Heart left ventricle (tissue), 16 donors: Measurements from ENCODE around the gene KCNH3. TPM values are rescaled to one million over a fixed set of nuclear protein-coding genes. Genes with fewer than 3 reads are reported as not detected.
A peak's percentile ranks its signal among the peaks of the same experiment; 100 is the strongest.
"Not testable (repeated sequence)": the region's sequence is repeated elsewhere in the genome, so short reads cannot be mapped to it uniquely, and the experiment has no call there.

ENCODE experiments used
- ATAC-seq, 4 donors: fragments of 200-7000 bp; cut with Tn5 transposase; one replicate each; pipeline ENCODE4 v1.9.1; 2020 to 2022; ENCODE audit warnings: moderate library complexity in 4 of 4, mild to moderate bottlenecking in 3 of 4, moderate number of reproducible peaks in 1 of 4
- DNase-seq, 5 donors: peaks; one replicate each; pipeline ENCODE4 v3.0.0-alpha.2; 2020
- H3K27ac ChIP-seq, 12 donors: fragments of 200-600 bp; sonication (generic) in 4 of 12; one replicate each; pipeline versions ENCODE4 v1.5.0 to v1.8.0; 2016 to 2022; ENCODE audit warnings: mild to moderate bottlenecking in 2 of 12
- H3K27me3 ChIP-seq, 9 donors: fragments of 200-600 bp; sonication (generic) in 2 of 9; one replicate each; pipeline versions ENCODE4 v1.5.1 to v1.8.0; 2016 to 2022; ENCODE audit warnings: mild to moderate bottlenecking in 3 of 9
- H3K36me3 ChIP-seq, 9 donors: fragments of 200-600 bp; sonication (generic) in 2 of 9; one replicate each; pipeline versions ENCODE4 v1.5.0 to v1.8.0; 2018 to 2022; ENCODE audit warnings: mild to moderate bottlenecking in 2 of 9
- H3K4me1 ChIP-seq, 12 donors: fragments of 200-600 bp; sonication (generic) in 4 of 12; one replicate each; pipeline versions ENCODE4 v1.5.0 to v1.8.0; 2016 to 2022; ENCODE audit warnings: mild to moderate bottlenecking in 3 of 12
- H3K4me3 ChIP-seq, 12 donors: fragments of 200-600 bp; sonication (generic) in 4 of 12; one replicate each; pipeline versions ENCODE4 v1.5.0 to v1.8.0; 2017 to 2022; ENCODE audit warnings: mild to moderate bottlenecking in 9 of 12, moderate library complexity in 4 of 12
- H3K9me3 ChIP-seq, 12 donors: fragments of 200-600 bp; sonication (generic) in 4 of 12; one replicate each; pipeline versions ENCODE4 v1.5.0 to v1.8.0; 2016 to 2022; ENCODE audit warnings: mild to moderate bottlenecking in 1 of 12
- POLR2A ChIP-seq, 2 donors: fragments of 450-650 bp; IDR thresholded peaks; one replicate each; pipeline ENCODE4 v1.6.1; 2017; ENCODE audit warnings: antibody characterized with exemption in 2 of 2, mild to moderate bottlenecking in 2 of 2, moderate library complexity in 2 of 2
- WGBS, 4 donors: extraction: QIAGEN DNeasy Blood & Tissue Kit in 2 of 4; methylation state at CpG; one replicate each; pipeline versions ENCODE4 v1.1.5 to v1.1.7; 2013 to 2018; 5-methylcytosine and 5-hydroxymethylcytosine counted together
- intact Hi-C, 10 donors: fragments of 100-400 bp; cut with DNase I; formaldehyde crosslinking; loops; one replicate each; pipeline versions ENCODE4 v1.11.1 to v1.14.2; 2022
- polyA plus RNA-seq, 2 donors: library from polyadenylated mRNA; stranded (reverse); fragments of 200-250 nt; gene quantifications; one replicate each; pipeline ENCODE4 v1.2.3, GENCODE V29; 2013
- total RNA-seq, 9 donors: library from RNA; depleted of rRNA in 2 of 9; stranded (reverse); fragments of >200 nt in 2 of 9; fragmentation: NEBNext Ultra II Directional in 3 of 9; extraction: Animal tissue kit (Norgen Biotek cat#: 25700) in 3 of 9; gene quantifications; one replicate each; pipeline versions ENCODE4 v1.1.0 to v1.2.4, GENCODE V29; 2016 to 2023
- TF ChIP-seq, protein P1 (sequence below), 12 donors: fragments of 200-600 bp; sonication (generic) in 4 of 12; IDR thresholded peaks; one replicate each; pipeline versions ENCODE4 v1.5.0 to v1.8.0; 2018 to 2022; ENCODE audit warnings: antibody characterized with exemption in 12 of 12, mild to moderate bottlenecking in 5 of 12
- donor health status: ischemic (EF 13 %, LVEDD 7.1; RV severe dilation, severe dysfunction).
- donor health status: healthy with polysubstance abuse.
- donor health status: DM: no; HTN: yes; CAD: no.
- donor health status: DM: no; HTN: no; CAD: no.
- donor health status: ischemic (EF 25% LVEDD 6.9; RV normal size, moderate dysfunction).
- donor health status: ischemic (EF 25% LVEDD 5.7; RV mildly dilated, moderate dysfunction).
- donor health status: healthy.
- donor health status: DM: yes; HTN: yes; CAD: no.
- donor health status: ischemic (EF 35%, LVEDD 5.7; RV mildly dilated, moderate dysfunction).
- donor health status: nonischemic (EF 11% LVEDD 7.7; RV severe dilation, severe dysfunction).
- donor health status: DM: yes; HTN: yes; CAD: no.
- donor health status: PGD.
- donor health status: ischemic (EF 29% LVEDD 5.4; RV normal size, mild dysfunction).
- donor health status: nonischemic (EF 23%, LVEDD 6.1; RV moderate dilation, normal function).

KCNH3 gene
- total and polyA plus RNA-seq, 11 donors: 0.14 to 2.2 (median 0.40) TPM

DNA sequence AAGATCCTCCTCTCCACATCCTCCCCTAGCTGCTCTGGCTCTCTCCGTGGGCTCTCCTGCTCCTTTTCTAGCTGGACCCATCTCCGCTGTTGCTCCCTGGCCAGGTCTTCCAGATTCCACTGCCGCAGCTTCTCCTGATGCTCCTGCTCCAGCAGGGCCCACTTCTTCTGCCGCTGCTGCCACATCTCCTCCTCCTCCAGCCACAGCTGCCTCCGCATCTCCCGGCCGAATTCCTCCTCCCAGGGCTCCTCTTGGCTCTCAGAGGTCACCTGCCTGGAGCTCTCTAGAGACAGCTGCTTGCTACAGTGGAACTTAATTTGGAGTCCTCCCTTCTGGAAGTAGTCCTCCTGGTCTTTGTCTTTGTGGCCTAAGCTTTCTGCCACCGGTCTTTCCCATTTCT is 61.1 kb downstream of the KCNH3 start:
- WGBS, 4 donors: 92 to 97% (median 95%) methylated on average over 8 of the region's 8 CpGs
- no peak for ATAC-seq
- H3K4me1 ChIP-seq: peaks cover 0 to 8% (median 0%) of the 10 kb centered on the region in 12 donors
- peaks cover 0 to 5% (median 0%) of the 10 kb centered on the region in 9 donors for H3K36me3 ChIP-seq
- H3K27ac ChIP-seq: no peak overlapping the region
- H3K9me3 ChIP-seq: no peaks in the 10 kb centered on the region
- TF ChIP-seq, protein P1, sequence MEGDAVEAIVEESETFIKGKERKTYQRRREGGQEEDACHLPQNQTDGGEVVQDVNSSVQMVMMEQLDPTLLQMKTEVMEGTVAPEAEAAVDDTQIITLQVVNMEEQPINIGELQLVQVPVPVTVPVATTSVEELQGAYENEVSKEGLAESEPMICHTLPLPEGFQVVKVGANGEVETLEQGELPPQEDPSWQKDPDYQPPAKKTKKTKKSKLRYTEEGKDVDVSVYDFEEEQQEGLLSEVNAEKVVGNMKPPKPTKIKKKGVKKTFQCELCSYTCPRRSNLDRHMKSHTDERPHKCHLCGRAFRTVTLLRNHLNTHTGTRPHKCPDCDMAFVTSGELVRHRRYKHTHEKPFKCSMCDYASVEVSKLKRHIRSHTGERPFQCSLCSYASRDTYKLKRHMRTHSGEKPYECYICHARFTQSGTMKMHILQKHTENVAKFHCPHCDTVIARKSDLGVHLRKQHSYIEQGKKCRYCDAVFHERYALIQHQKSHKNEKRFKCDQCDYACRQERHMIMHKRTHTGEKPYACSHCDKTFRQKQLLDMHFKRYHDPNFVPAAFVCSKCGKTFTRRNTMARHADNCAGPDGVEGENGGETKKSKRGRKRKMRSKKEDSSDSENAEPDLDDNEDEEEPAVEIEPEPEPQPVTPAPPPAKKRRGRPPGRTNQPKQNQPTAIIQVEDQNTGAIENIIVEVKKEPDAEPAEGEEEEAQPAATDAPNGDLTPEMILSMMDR (IDR thresholded peaks at IDR 0.05): no peak
- no peak for TF ChIP-seq POLR2A (IDR thresholded peaks at IDR 0.05)
- no peaks in the 10 kb centered on the region for H3K27me3 ChIP-seq
- intact Hi-C loops: no loop called here
- no peak overlapping the region for H3K4me3 ChIP-seq
- DNase-seq: no peak

- Histone ChIP-seq H3K9me3 (no peaks in the 10 kb centered on the region), H3K27ac (no peak overlapping the region), H3K36me3 (peaks cover 0 to 5% (median 0%) of the 10 kb centered on the region in 9 donors), H3K4me3 (no peak overlapping the region), H3K4me1 (peaks cover 0 to 8% (median 0%) of the 10 kb centered on the region in 12 donors), H3K27me3 (no peaks in the 10 kb centered on the region)
- TF ChIP-seq, protein P1 (IDR thresholded peaks at IDR 0.05): no peak
- TF ChIP-seq POLR2A (IDR thresholded peaks at IDR 0.05): no peak
- intact Hi-C loops: no loop called here
- 75 to 100% (median 92%) methylated on average over 1 of the region's 1 CpG for WGBS, 4 donors
- no peak for DNase-seq
- ATAC-seq: peak in 1 of 4 donors; percentile 37
Observed at GRCh38 chr12:49603721-49604120, 64.9 kb downstream of the KCNH3 start.

DNA sequence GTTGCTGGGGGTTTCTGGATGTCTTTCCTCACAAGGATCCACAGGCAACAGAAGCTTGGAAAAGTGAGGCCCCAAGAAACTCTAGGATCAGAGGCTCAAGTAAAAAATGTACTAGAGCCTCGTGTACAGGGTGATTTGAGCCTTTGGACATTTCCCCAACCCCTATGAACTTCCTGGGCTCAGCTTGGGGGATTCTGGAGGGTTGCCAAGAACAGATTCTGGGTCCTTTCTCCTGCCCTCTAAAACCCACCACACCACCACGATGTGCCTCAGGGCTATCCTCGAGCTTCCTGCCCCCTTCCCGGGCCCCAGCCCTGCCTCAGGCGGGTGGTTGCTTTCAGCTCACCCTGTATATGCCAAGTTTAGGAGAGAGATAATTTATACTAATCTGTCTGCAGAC is 66.0 kb downstream of the KCNH3 start:
- Histone ChIP-seq H3K36me3 (peaks cover 0 to 5% (median 0%) of the 10 kb centered on the region in 9 donors), H3K4me3 (no peak overlapping the region), H3K4me1 (peaks cover 0 to 8% (median 0%) of the 10 kb centered on the region in 12 donors), H3K27ac (no peak overlapping the region), H3K27me3 (no peaks in the 10 kb centered on the region), H3K9me3 (no peaks in the 10 kb centered on the region)
- intact Hi-C loops: no loop called here
- TF ChIP-seq, protein P1 (IDR thresholded peaks at IDR 0.05): no peak
- no peak for TF ChIP-seq POLR2A (IDR thresholded peaks at IDR 0.05)
- ATAC-seq (no peak), DNase-seq (no peak)
- WGBS, 4 donors: 43 to 57% (median 48%) methylated on average over 5 of the region's 5 CpGs

- H3K36me3 ChIP-seq, H3K9me3 ChIP-seq, H3K4me1 ChIP-seq, H3K4me3 ChIP-seq, ATAC-seq, H3K27ac ChIP-seq, H3K27me3 ChIP-seq, intact Hi-C loops, DNase-seq: not testable (repeated sequence)
- WGBS, 4 donors: 93 to 98% (median 95%) methylated on average over 4 of the region's 4 CpGs
Observed at GRCh38 chr12:49605539-49605938, 66.7 kb downstream of the KCNH3 start, which contains the start of gene FAM186B. FAM186B (minus strand) TSS chr12:49605639; CDS start chr12:49605477, 162 bp downstream.

Other genes starting within 250 kb of the KCNH3 start
- gene PRPH, start 243.9 kb upstream of the KCNH3 start, total RNA-seq: under 1 TPM in 4 of 9 donors, not detected in 5; 0.36 to 0.70 (median 0.54) TPM
- under 1 TPM; 0.11 to 0.27 TPM for gene PRPH, start 243.9 kb upstream of the KCNH3 start, polyA plus RNA-seq
- gene TROAP, start 215.8 kb upstream of the KCNH3 start, total RNA-seq: 1 to 10 TPM in 2 of 9 donors, under 1 TPM in 4, not detected in 3; 0.33 to 6.4 (median 0.85) TPM
- under 1 TPM in 1 of 2 donors, not detected in 1; 0.11 TPM for gene TROAP, start 215.8 kb upstream of the KCNH3 start, polyA plus RNA-seq
- not detected for gene C1QL4, start 201.8 kb upstream of the KCNH3 start, total RNA-seq
- not detected for gene C1QL4, start 201.8 kb upstream of the KCNH3 start, polyA plus RNA-seq
- 1 to 10 TPM in 1 of 9 donors, under 1 TPM in 5, not detected in 3; 0.08 to 4.4 (median 0.53) TPM for gene DNAJC22, start 192.1 kb upstream of the KCNH3 start, total RNA-seq
- under 1 TPM in 1 of 2 donors, not detected in 1; 0.11 TPM for gene DNAJC22, start 192.1 kb upstream of the KCNH3 start, polyA plus RNA-seq
- gene SPATS2, start 171.6 kb upstream of the KCNH3 start, total RNA-seq: 1 to 10 TPM; 3.0 to 9.1 (median 4.8) TPM
- 1 to 10 TPM; 6.7 TPM for gene SPATS2, start 171.6 kb upstream of the KCNH3 start, polyA plus RNA-seq
- gene MCRS1, start 29.1 kb downstream of the KCNH3 start, total RNA-seq: 100 to 1,000 TPM in 3 of 9 donors, 10 to 100 TPM in 6; 70.0 to 122 (median 88.3) TPM
- gene MCRS1, start 29.1 kb downstream of the KCNH3 start, polyA plus RNA-seq: 10 to 100 TPM; 64.2 to 80.3 TPM
- gene FAM186B, start 66.6 kb downstream of the KCNH3 start, total RNA-seq: under 1 TPM; 0.23 to 0.78 (median 0.48) TPM
- under 1 TPM; 0.17 to 0.30 TPM for gene FAM186B, start 66.6 kb downstream of the KCNH3 start, polyA plus RNA-seq
- gene PRPF40B, start 84.5 kb downstream of the KCNH3 start, total RNA-seq: 10 to 100 TPM; 12.7 to 25.5 (median 20.9) TPM
- gene PRPF40B, start 84.5 kb downstream of the KCNH3 start, polyA plus RNA-seq: 10 to 100 TPM; 12.0 to 21.1 TPM
- 10 to 100 TPM in 7 of 9 donors, 1 to 10 TPM in 2; 8.7 to 33.9 (median 14.3) TPM for gene FMNL3, start 168.4 kb downstream of the KCNH3 start, total RNA-seq
- gene FMNL3, start 168.4 kb downstream of the KCNH3 start, polyA plus RNA-seq: 1 to 10 TPM; 5.9 to 7.8 TPM
- gene TMBIM6, start 202.5 kb downstream of the KCNH3 start, total RNA-seq: 100 to 1,000 TPM; 203 to 376 (median 252) TPM
- gene TMBIM6, start 202.5 kb downstream of the KCNH3 start, polyA plus RNA-seq: 100 to 1,000 TPM; 105 to 285 TPM